Endothelial cell of umbilical vein (primary cell): ENCODE results near the gene SRP9. TPM values are rescaled to one million over a fixed set of nuclear protein-coding genes. Genes with fewer than 3 reads are reported as not detected.

ENCODE experiments used
- BruUV-seq: library from RNA; stranded (reverse); fragments of 400-500 nt; replicated peaks from 2 replicates; lab custom pipeline; 2021; lab: Mats Ljungman, UMichigan
- CTCF ChIA-PET: fragments of 300-600, 350-600 bp; sonication (Branson Sonifier 250); formaldehyde crosslinking; loops from one replicate; lab custom pipeline; 2021; ENCODE audit warnings: antibody characterized with exemption, inconsistent platforms; lab: Charles Lee
- POLR2A ChIA-PET: fragments of 300-600, 350-600 bp; sonication (Branson Sonifier 250); formaldehyde crosslinking; loops from one replicate; lab custom pipeline; 2021; ENCODE audit warnings: antibody characterized with exemption, inconsistent platforms; lab: Charles Lee
- DNase-seq: peaks from one replicate; pipeline ENCODE4 v3.0.0-alpha.2; 2011; ENCODE audit warnings: low read depth, low spot score
- FAIRE-seq: peaks from 2 replicates; lab custom pipeline; 2011; peaks lifted over from hg19 to GRCh38; lab: Jason Lieb, UNC
- H2AFZ ChIP-seq: 2 replicates; pipeline ENCODE4 v1.6.0; 2012; ENCODE audit warnings: low read depth, low read length, control low read depth, inconsistent platforms
- H3K27ac ChIP-seq: 2 replicates; pipeline ENCODE4 v1.5.1; 2011; ENCODE audit warnings: low read depth, mild to moderate bottlenecking, control low read depth, low read length, moderate library complexity; ENCODE audit not compliant: insufficient read depth
- H3K27me3 ChIP-seq, 2 experiments: 2 replicates each; pipeline versions ENCODE4 v1.6.0 to v1.6.1; 2011; ENCODE audit warnings: low read length in 2 of 2, mixed read lengths in 1 of 2; ENCODE audit not compliant: control insufficient read depth in 2 of 2, insufficient read depth in 2 of 2
- H3K36me3 ChIP-seq, 2 experiments: 2 replicates in 1 of 2; 3 replicates in 1 of 2; pipeline ENCODE4 v1.5.1; 2011; ENCODE audit warnings: low read length in 2 of 2, mild to moderate bottlenecking in 1 of 2, moderate library complexity in 1 of 2; ENCODE audit not compliant: control insufficient read depth in 2 of 2, insufficient read depth in 2 of 2; ENCODE audit errors: extremely low read depth in 1 of 2
- H3K4me1 ChIP-seq: 3 replicates; pipeline ENCODE4 v1.5.1; 2011; ENCODE audit warnings: mild to moderate bottlenecking, low read length; ENCODE audit not compliant: control insufficient read depth, insufficient read depth; ENCODE audit errors: extremely low read depth
- H3K4me2 ChIP-seq: 2 replicates; pipeline ENCODE4 v1.6.1; 2011; ENCODE audit warnings: low read length, control low read depth, mixed read lengths; ENCODE audit not compliant: insufficient read depth
- H3K4me3 ChIP-seq, 3 experiments: fragments of 200-600 bp in 1 of 3; sonication (generic), shearing (Covaris generic) in 1 of 3; replicated peaks in 1 of 3; 2 replicates each; pipeline ENCODE4 v1.5.1; 2011 to 2016; ENCODE audit warnings: control low read depth in 3 of 3, low read length in 3 of 3, mild to moderate bottlenecking in 2 of 3, inconsistent platforms in 1 of 3, low read depth in 1 of 3, moderate library complexity in 1 of 3; ENCODE audit not compliant: insufficient read depth in 1 of 3
- H3K79me2 ChIP-seq: 2 replicates; pipeline ENCODE4 v1.6.0; 2012; ENCODE audit warnings: low read length, inconsistent platforms; ENCODE audit not compliant: control insufficient read depth, insufficient read depth
- H3K9ac ChIP-seq: replicated peaks from 2 replicates; pipeline ENCODE3; 2011; ENCODE audit warnings: low read length, control low read depth; ENCODE audit not compliant: insufficient read depth; ENCODE audit errors: extremely low read depth
- H3K9me1 ChIP-seq: replicated peaks from 3 replicates; pipeline ENCODE4 v1.6.0; 2011; ENCODE audit warnings: mild to moderate bottlenecking, low read length; ENCODE audit not compliant: control insufficient read depth, insufficient read depth; ENCODE audit errors: extremely low read depth
- H3K9me3 ChIP-seq: replicated peaks from 2 replicates; pipeline ENCODE4 v1.5.1; 2012; ENCODE audit warnings: low read length, inconsistent platforms; ENCODE audit not compliant: control insufficient read depth, insufficient read depth
- H4K20me1 ChIP-seq: replicated peaks from 2 replicates; pipeline ENCODE3; 2011; ENCODE audit warnings: mild to moderate bottlenecking, low read length; ENCODE audit not compliant: control insufficient read depth, insufficient read depth; ENCODE audit errors: extremely low read depth
- EZH2 ChIP-seq: IDR thresholded peaks from 2 replicates; pipeline ENCODE4 v1.6.1; 2012; ENCODE audit warnings: borderline replicate concordance, low read depth, mild to moderate bottlenecking, moderate library complexity, low read length, inconsistent platforms; ENCODE audit not compliant: severe bottlenecking
- FOS ChIP-seq: IDR thresholded peaks from 2 replicates; pipeline ENCODE4 v1.6.1; 2011; ENCODE audit warnings: mild to moderate bottlenecking, low read length, moderate library complexity, borderline replicate concordance; ENCODE audit not compliant: insufficient read depth
- GATA2 ChIP-seq: IDR thresholded peaks from 2 replicates; pipeline ENCODE4 v1.7.0; 2011; ENCODE audit warnings: low read depth, mild to moderate bottlenecking, moderate library complexity, mixed read lengths, low read length; ENCODE audit not compliant: insufficient read length, insufficient read depth
- JUN ChIP-seq: IDR thresholded peaks from 2 replicates; pipeline ENCODE4 v1.6.1; 2011; ENCODE audit warnings: borderline replicate concordance, low read depth; ENCODE audit not compliant: insufficient read length, insufficient read depth
- MYC ChIP-seq: IDR thresholded peaks from one replicate; pipeline ENCODE4 v1.6.1; 2011; ENCODE audit warnings: mild to moderate bottlenecking, low read depth, low read length
- POLR2A ChIP-seq: IDR thresholded peaks from 2 replicates; pipeline ENCODE4 v1.6.1; 2012; ENCODE audit warnings: low read depth, mild to moderate bottlenecking, control low read depth, low read length
- POLR2AphosphoS5 ChIP-seq: IDR thresholded peaks from 2 replicates; pipeline ENCODE4 v1.6.1; 2012; ENCODE audit warnings: low read depth, mild to moderate bottlenecking, control low read depth, low read length, moderate library complexity; ENCODE audit not compliant: insufficient read depth
- dilution Hi-C: fragments of 300-500 bp; cut with MboI; formaldehyde crosslinking; loops from one replicate; pipeline ENCODE4 v1.15.0; 2019; ENCODE audit warnings: low sequenced_read_pairs; ENCODE audit not compliant: extremely low pct_ligation_motif_present
- intact Hi-C: fragments of 100-400 bp; cut with micrococcal nuclease; formaldehyde crosslinking; loops from one replicate; pipeline ENCODE4 v1.10.0; 2022
- polyA plus RNA-seq, 4 experiments: library from polyadenylated mRNA; depleted of rRNA in 3 of 4; stranded (reverse) in 3 of 4; unstranded in 1 of 4; fragments of >200 nt; gene quantifications; 2 replicates each; pipeline versions ENCODE4 v1.2.1 to v1.2.3, GENCODE V29; 2011 to 2012; ENCODE audit warnings: missing spikeins in 1 of 4
- total RNA-seq: library from RNA; stranded (reverse); gene quantifications from 2 replicates; pipeline ENCODE4 v1.2.3, GENCODE V29; 2021
- TF ChIP-seq, protein P1 (sequence below), 2 donors: IDR thresholded peaks; 1 replicate in 1 of 2; 2 replicates in 1 of 2; pipeline ENCODE4 v1.5.1; 2011; ENCODE audit warnings: low read length in 2 of 2, mild to moderate bottlenecking in 2 of 2, moderate library complexity in 2 of 2, control low read depth in 1 of 2, inconsistent platforms in 1 of 2, low read depth in 1 of 2; ENCODE audit not compliant: insufficient read depth in 1 of 2; ENCODE audit errors: extremely low read depth in 1 of 2
- TF ChIP-seq, protein P2 (sequence below): IDR thresholded peaks from 2 replicates; pipeline ENCODE4 v1.6.1; 2011; ENCODE audit not compliant: insufficient read depth, insufficient read length

The SRP9 gene
- total and polyA plus RNA-seq, 2 donors (not counting 3 experiments of a cell fraction or from before 2014, with no cell fraction given) = 283 to 384 TPM

DNA sequence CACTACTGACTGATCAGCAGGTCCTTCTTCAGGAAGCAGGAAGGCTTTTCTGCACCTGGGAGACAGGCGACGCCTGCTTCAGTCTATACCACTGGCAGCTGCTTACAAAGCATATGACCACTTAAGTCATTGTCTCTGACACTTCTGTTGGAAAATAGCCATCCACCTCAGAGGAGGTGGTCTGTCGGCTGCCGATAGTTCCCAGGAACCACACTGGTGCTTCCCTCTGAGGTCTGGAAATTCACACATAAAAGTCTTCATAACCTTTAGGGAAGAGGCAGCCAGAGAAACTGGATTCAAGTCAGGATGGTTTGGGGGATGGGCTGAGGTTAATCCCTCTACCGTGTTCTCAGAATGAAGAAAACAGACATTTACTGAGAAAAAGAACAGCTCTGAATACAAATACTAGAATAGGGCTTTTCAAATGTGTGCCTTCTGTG, 15.6 kb upstream of the SRP9 start:
- CTCF ChIA-PET = interaction anchor here (0.9 to 6.0 kb wide), 3 partner anchors 11 to 282 kb away, joined by 3 to 41 read pairs (median 13); partner anchors contain the start of gene SRP9
- Histone ChIP-seq H3K4me3 (no peak overlapping the region), H3K9ac (no peak overlapping the region), H3K9me1 (no peaks in the 10 kb centered on the region), H3K4me2 (no peak overlapping the region), H2AFZ (no peak overlapping the region), H3K4me1 (peaks cover 31% of the 10 kb centered on the region), H3K36me3 (no peaks in the 10 kb centered on the region), H3K27ac (no peak overlapping the region), H4K20me1 (no peaks in the 10 kb centered on the region), H3K27me3 (no peaks in the 10 kb centered on the region), H3K9me3 (no peaks in the 10 kb centered on the region), H3K79me2 (no peaks in the 10 kb centered on the region)
- FAIRE-seq = no peak
- TF ChIP-seq EZH2 (no peak), MYC (no peak), JUN (no peak), GATA2 (no peak), FOS (no peak), POLR2AphosphoS5 (no peak), POLR2A (no peak)
- TF ChIP-seq, protein P1, sequence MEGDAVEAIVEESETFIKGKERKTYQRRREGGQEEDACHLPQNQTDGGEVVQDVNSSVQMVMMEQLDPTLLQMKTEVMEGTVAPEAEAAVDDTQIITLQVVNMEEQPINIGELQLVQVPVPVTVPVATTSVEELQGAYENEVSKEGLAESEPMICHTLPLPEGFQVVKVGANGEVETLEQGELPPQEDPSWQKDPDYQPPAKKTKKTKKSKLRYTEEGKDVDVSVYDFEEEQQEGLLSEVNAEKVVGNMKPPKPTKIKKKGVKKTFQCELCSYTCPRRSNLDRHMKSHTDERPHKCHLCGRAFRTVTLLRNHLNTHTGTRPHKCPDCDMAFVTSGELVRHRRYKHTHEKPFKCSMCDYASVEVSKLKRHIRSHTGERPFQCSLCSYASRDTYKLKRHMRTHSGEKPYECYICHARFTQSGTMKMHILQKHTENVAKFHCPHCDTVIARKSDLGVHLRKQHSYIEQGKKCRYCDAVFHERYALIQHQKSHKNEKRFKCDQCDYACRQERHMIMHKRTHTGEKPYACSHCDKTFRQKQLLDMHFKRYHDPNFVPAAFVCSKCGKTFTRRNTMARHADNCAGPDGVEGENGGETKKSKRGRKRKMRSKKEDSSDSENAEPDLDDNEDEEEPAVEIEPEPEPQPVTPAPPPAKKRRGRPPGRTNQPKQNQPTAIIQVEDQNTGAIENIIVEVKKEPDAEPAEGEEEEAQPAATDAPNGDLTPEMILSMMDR (IDR thresholded peaks at IDR 0.05; ENCODE audit: extremely low read depth in 1 of 2, insufficient read depth in 1 of 2, low read depth in 1 of 2, low read length in 2 of 2) = no peak
- TF ChIP-seq, protein P2, sequence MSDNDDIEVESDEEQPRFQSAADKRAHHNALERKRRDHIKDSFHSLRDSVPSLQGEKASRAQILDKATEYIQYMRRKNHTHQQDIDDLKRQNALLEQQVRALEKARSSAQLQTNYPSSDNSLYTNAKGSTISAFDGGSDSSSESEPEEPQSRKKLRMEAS = no peak
- BruUV-seq = no TSS peak
- no peak for DNase-seq
- intact Hi-C loops = loop anchor here (2.0 to 5.0 kb wide), 3 partner anchors 61 to 300 kb away; partner anchors contain the start of gene H3-3A
- POLR2A ChIA-PET = interaction anchor here (0.7 kb wide), 1 partner anchor 38 kb away, joined by 3 read pairs; no protein-coding TSS in a partner anchor
- dilution Hi-C loops = no loop called here
